ENCODE data around the gene ST3GAL3.

Gene ST3GAL3

DNA sequence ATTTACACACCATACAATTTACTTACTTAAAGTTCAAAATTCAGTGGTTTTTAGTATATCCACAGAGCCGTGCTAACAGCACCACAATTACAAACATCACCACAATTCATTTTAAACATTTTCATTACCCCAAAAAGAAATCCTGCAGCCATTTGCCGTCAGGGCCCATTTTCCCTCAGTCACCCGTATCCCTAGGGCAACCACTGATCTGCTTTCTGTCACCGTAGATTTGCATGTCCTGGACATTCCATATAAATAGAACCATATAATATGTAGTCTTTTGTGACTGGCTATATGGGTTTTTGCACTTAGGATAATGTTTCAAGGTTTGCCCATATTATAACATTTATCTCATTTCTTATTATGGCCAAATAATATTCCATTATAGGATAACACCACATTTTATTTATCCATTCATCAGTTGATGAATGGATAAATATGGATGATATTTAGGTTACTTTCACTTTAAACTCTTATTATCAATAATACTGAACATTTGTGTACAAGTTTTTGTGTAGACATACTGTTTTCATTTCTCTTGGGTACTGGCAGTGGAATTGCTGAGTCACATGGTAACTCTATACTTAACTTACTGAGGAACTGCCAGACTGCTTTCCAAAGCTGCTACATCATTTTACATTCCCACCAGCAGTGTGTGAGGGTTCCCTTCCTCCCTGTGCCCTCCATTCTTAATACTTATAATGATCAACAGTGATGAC, 68.9 kb downstream of the ST3GAL3 start:
- TF ChIP-seq POLR2AphosphoS5 (IDR thresholded peaks at IDR 0.05; ENCODE audit: low read depth, low read length) = no peak
- no peak for TF ChIP-seq FOXP2 (optimal IDR thresholded peaks at IDR 0.05; ENCODE audit: borderline replicate concordance, extremely low read depth, extremely low read length, insufficient read depth)
- no peak for TF ChIP-seq SIN3A (IDR thresholded peaks at IDR 0.05; ENCODE audit: borderline replicate concordance, insufficient read depth, low read length)
- TF ChIP-seq, protein P1, sequence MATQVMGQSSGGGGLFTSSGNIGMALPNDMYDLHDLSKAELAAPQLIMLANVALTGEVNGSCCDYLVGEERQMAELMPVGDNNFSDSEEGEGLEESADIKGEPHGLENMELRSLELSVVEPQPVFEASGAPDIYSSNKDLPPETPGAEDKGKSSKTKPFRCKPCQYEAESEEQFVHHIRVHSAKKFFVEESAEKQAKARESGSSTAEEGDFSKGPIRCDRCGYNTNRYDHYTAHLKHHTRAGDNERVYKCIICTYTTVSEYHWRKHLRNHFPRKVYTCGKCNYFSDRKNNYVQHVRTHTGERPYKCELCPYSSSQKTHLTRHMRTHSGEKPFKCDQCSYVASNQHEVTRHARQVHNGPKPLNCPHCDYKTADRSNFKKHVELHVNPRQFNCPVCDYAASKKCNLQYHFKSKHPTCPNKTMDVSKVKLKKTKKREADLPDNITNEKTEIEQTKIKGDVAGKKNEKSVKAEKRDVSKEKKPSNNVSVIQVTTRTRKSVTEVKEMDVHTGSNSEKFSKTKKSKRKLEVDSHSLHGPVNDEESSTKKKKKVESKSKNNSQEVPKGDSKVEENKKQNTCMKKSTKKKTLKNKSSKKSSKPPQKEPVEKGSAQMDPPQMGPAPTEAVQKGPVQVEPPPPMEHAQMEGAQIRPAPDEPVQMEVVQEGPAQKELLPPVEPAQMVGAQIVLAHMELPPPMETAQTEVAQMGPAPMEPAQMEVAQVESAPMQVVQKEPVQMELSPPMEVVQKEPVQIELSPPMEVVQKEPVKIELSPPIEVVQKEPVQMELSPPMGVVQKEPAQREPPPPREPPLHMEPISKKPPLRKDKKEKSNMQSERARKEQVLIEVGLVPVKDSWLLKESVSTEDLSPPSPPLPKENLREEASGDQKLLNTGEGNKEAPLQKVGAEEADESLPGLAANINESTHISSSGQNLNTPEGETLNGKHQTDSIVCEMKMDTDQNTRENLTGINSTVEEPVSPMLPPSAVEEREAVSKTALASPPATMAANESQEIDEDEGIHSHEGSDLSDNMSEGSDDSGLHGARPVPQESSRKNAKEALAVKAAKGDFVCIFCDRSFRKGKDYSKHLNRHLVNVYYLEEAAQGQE (IDR thresholded peaks at IDR 0.05; ENCODE audit: insufficient read depth in 1 of 2, low read depth in 2 of 2, low read length in 2 of 2) = no peak
- no peak for TF ChIP-seq TAF1 (IDR thresholded peaks at IDR 0.05; ENCODE audit: borderline replicate concordance, insufficient read depth, low read length)

DNA sequence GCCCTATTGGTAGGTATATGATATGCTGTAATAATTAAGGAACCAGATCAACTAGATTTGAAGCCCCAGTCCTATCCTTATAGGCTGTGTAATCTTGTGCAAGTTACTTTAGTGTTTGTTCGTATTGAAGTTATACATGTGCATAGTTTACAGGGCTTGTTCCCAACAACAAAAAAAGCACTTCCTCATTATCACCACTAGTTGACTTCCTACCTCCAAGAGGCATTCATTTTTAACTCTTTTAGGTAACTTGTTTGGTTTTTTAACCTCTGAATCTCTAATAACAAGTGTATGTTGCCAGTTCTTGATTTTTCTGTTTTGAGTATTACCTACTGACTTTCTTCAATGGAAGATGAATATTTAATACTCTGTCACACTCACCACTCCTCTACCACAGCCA, 71.9 kb downstream of the ST3GAL3 start:
- no peak for TF ChIP-seq TAF1 (IDR thresholded peaks at IDR 0.05; ENCODE audit: borderline replicate concordance, insufficient read depth, low read length)
- TF ChIP-seq POLR2AphosphoS5 (IDR thresholded peaks at IDR 0.05; ENCODE audit: low read depth, low read length) = no peak
- no peak for TF ChIP-seq SIN3A (IDR thresholded peaks at IDR 0.05; ENCODE audit: borderline replicate concordance, insufficient read depth, low read length)
- no peak for TF ChIP-seq FOXP2 (optimal IDR thresholded peaks at IDR 0.05; ENCODE audit: borderline replicate concordance, extremely low read depth, extremely low read length, insufficient read depth)
- TF ChIP-seq, protein P1 (IDR thresholded peaks at IDR 0.05; ENCODE audit: insufficient read depth in 1 of 2, low read depth in 2 of 2, low read length in 2 of 2) = no peak

DNA sequence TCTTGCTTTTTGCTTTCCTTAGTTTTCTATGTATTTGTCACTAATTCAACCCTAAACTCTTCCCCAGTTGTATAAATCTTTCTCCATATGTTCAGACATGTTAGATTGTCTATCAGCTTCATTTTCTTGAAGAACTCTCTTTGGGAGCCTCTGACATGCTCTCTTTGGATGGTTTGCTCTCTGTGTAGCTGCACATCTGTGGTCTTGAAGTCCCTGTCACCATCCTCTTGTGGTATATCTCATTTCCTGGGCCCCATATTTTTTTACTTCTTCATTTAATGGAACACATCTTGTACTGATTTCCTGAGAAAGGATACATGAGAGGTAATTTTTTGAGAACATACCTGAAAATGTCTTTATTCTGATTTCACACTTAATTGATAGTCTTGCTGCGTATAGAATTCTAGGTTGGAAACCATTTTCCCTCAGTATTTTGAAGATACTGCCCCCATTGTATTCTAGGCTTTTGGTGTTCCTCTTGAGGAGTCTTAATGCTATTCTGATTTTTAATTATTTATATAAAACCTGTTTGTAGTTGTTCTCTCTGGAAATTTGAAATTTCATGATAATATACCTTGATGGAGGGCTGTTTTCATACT, 72.6 kb downstream of the ST3GAL3 start:
- TF ChIP-seq SIN3A (IDR thresholded peaks at IDR 0.05; ENCODE audit: borderline replicate concordance, insufficient read depth, low read length) (no peak), FOXP2 (optimal IDR thresholded peaks at IDR 0.05; ENCODE audit: borderline replicate concordance, extremely low read depth, extremely low read length, insufficient read depth) (no peak), TAF1 (IDR thresholded peaks at IDR 0.05; ENCODE audit: borderline replicate concordance, insufficient read depth, low read length) (no peak), POLR2AphosphoS5 (IDR thresholded peaks at IDR 0.05; ENCODE audit: low read depth, low read length) (no peak)
- TF ChIP-seq, protein P1 (IDR thresholded peaks at IDR 0.05; ENCODE audit: insufficient read depth in 1 of 2, low read depth in 2 of 2, low read length in 2 of 2) = no peak

DNA sequence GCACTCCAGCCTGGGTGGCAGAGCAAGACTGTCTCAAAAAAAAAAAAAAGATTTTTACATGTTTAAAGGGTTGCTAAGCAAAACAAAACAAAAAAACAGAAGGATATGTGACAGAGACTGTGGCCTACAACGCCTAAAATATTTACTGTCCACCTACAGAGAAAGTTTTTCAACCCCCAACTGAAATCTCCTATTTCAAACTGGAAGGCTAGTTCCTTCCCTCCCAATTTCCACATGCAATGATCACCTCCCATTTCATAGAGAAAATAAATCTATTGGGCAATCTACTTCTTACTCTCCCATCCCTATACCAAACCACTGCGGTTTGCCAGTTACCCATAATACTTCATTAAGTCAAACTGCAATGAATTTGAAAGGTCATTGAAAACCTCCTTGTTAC, 74.2 kb downstream of the ST3GAL3 start:
- TF ChIP-seq, protein P1 (IDR thresholded peaks at IDR 0.05; ENCODE audit: insufficient read depth in 1 of 2, low read depth in 2 of 2, low read length in 2 of 2) = no peak
- TF ChIP-seq SIN3A (IDR thresholded peaks at IDR 0.05; ENCODE audit: borderline replicate concordance, insufficient read depth, low read length) (no peak), POLR2AphosphoS5 (IDR thresholded peaks at IDR 0.05; ENCODE audit: low read depth, low read length) (no peak), TAF1 (IDR thresholded peaks at IDR 0.05; ENCODE audit: borderline replicate concordance, insufficient read depth, low read length) (no peak), FOXP2 (optimal IDR thresholded peaks at IDR 0.05; ENCODE audit: borderline replicate concordance, extremely low read depth, extremely low read length, insufficient read depth) (no peak)

All from PFSK-1 (cell line).